H1 (cell line): Measurements from ENCODE around the gene USH1C. TPM values are rescaled to one million over a fixed set of nuclear protein-coding genes. Genes with fewer than 3 reads are reported as not detected.
A peak's percentile ranks its signal among the peaks of the same experiment; 100 is the strongest.

ENCODE experiments used
- CTCF ChIA-PET: fragments of 300-600 bp; sonication (Branson Sonifier 250); formaldehyde crosslinking; loops from one replicate; lab custom pipeline; 2021; ENCODE audit not compliant: partially characterized antibody; lab: Charles Lee
- POLR2A ChIA-PET: fragments of 300-600 bp; sonication (Branson Sonifier 250); formaldehyde crosslinking; loops from one replicate; lab custom pipeline; 2021; ENCODE audit warnings: inconsistent platforms; ENCODE audit not compliant: partially characterized antibody; lab: Charles Lee
- DNase-seq, 2 experiments: peaks; one replicate each; pipeline versions ENCODE4 v3.0.0 to v3.0.0-alpha.2; 2010 to 2022; ENCODE audit warnings: low spot score in 2 of 2, low read depth in 1 of 2, mixed read lengths in 1 of 2
- FAIRE-seq: peaks from 2 replicates; lab custom pipeline; 2011; peaks lifted over from hg19 to GRCh38; lab: Jason Lieb, UNC
- H2AFZ ChIP-seq: 2 replicates; pipeline ENCODE4 v1.8.1; 2012; ENCODE audit warnings: low read length, inconsistent platforms
- H2AK5ac ChIP-seq: 2 replicates; pipeline ENCODE4 v1.6.1; 2013; ENCODE audit warnings: low read depth, low read length
- H2BK120ac ChIP-seq: replicated peaks from 2 replicates; pipeline ENCODE3; 2013; ENCODE audit warnings: low read depth, low read length, inconsistent platforms
- H2BK12ac ChIP-seq: 2 replicates; pipeline ENCODE4 v1.6.1; 2013; ENCODE audit warnings: low read depth, low read length
- H2BK15ac ChIP-seq: 2 replicates; pipeline ENCODE4 v1.6.1; 2013; ENCODE audit warnings: low read length
- H2BK20ac ChIP-seq: 2 replicates; pipeline ENCODE4 v1.6.1; 2013; ENCODE audit warnings: low read length
- H2BK5ac ChIP-seq: 2 replicates; pipeline ENCODE4 v1.6.1; 2013; ENCODE audit warnings: low read depth, low read length
- H3K14ac ChIP-seq: 2 replicates; pipeline ENCODE4 v1.6.1; 2013; ENCODE audit warnings: inconsistent platforms; ENCODE audit not compliant: insufficient read length
- H3K18ac ChIP-seq: 2 replicates; pipeline ENCODE4 v1.6.1; 2013; ENCODE audit warnings: low read length; ENCODE audit errors: extremely low read depth
- H3K23ac ChIP-seq: 2 replicates; pipeline ENCODE4 v1.6.1; 2013; ENCODE audit warnings: inconsistent platforms; ENCODE audit not compliant: insufficient read length
- H3K23me2 ChIP-seq: 2 replicates; pipeline ENCODE4 v1.6.1; 2013; ENCODE audit warnings: low read depth, low read length
- H3K27ac ChIP-seq: 2 replicates; pipeline ENCODE4 v1.6.1; 2011; ENCODE audit warnings: low read depth, low read length, inconsistent platforms
- H3K27me3 ChIP-seq, 4 experiments: replicated peaks in 1 of 4; 1 replicate in 1 of 4; 2 replicates in 3 of 4; pipeline versions ENCODE4 v1.6.1 to v1.8.1; 2011 to 2013; ENCODE audit warnings: low read length in 3 of 4, mild to moderate bottlenecking in 3 of 4, inconsistent platforms in 2 of 4, mixed read lengths in 2 of 4, moderate library complexity in 1 of 4; ENCODE audit not compliant: control insufficient read depth in 3 of 4, insufficient read depth in 3 of 4; ENCODE audit errors: extremely low read depth in 1 of 4
- H3K36me3 ChIP-seq, 4 experiments: 2 replicates each; pipeline versions ENCODE4 v1.6.1 to v1.8.1; 2011 to 2013; ENCODE audit warnings: mild to moderate bottlenecking in 4 of 4, low read length in 3 of 4, moderate library complexity in 2 of 4, control low read depth in 1 of 4, inconsistent platforms in 1 of 4; ENCODE audit not compliant: insufficient read depth in 4 of 4, control insufficient read depth in 2 of 4
- H3K4ac ChIP-seq: replicated peaks from 2 replicates; pipeline ENCODE3; 2013; ENCODE audit warnings: low read length, low read depth, mixed read lengths, inconsistent platforms; ENCODE audit not compliant: insufficient read length
- H3K4me1 ChIP-seq, 4 experiments: replicated peaks in 1 of 4; 1 replicate in 1 of 4; 2 replicates in 3 of 4; pipeline versions ENCODE4 v1.6.1 to v1.8.1; 2011 to 2013; ENCODE audit warnings: low read length in 3 of 4, inconsistent platforms in 2 of 4, mixed read lengths in 1 of 4; ENCODE audit not compliant: insufficient read depth in 4 of 4, control insufficient read depth in 3 of 4
- H3K4me2 ChIP-seq, 2 experiments: 2 replicates each; pipeline versions ENCODE4 v1.6.1 to v1.8.1; 2011 to 2013; ENCODE audit warnings: low read depth in 2 of 2, low read length in 2 of 2, control low read depth in 1 of 2, inconsistent platforms in 1 of 2, mild to moderate bottlenecking in 1 of 2; ENCODE audit not compliant: insufficient read depth in 1 of 2
- H3K4me3 ChIP-seq, 4 experiments: fragments of 200-600, 300-600 bp in 1 of 4; sonication (generic), shearing (Covaris generic), sonication (Bioruptor Twin) in 1 of 4; 2 replicates each; pipeline versions ENCODE4 v1.5.1 to v1.8.1; 2011 to 2016; ENCODE audit warnings: low read length in 4 of 4, low read depth in 3 of 4, control low read depth in 2 of 4, inconsistent platforms in 2 of 4, mild to moderate bottlenecking in 2 of 4, mixed read lengths in 1 of 4, moderate library complexity in 1 of 4; ENCODE audit not compliant: insufficient read depth in 2 of 4; ENCODE audit errors: extremely low read depth in 1 of 4
- H3K56ac ChIP-seq: replicated peaks from 2 replicates; pipeline ENCODE3; 2013; ENCODE audit warnings: low read depth, mild to moderate bottlenecking, mixed read lengths, low read length, inconsistent platforms; ENCODE audit not compliant: insufficient read length
- H3K79me1 ChIP-seq: 2 replicates; pipeline ENCODE4 v1.6.1; 2013; ENCODE audit warnings: low read depth, low read length, control low read depth
- H3K79me2 ChIP-seq, 2 experiments: 2 replicates each; pipeline versions ENCODE4 v1.6.1 to v1.8.1; 2012 to 2013; ENCODE audit warnings: low read length in 2 of 2, mild to moderate bottlenecking in 2 of 2, inconsistent platforms in 1 of 2; ENCODE audit not compliant: insufficient read depth in 2 of 2, control insufficient read depth in 1 of 2
- H3K9ac ChIP-seq, 4 experiments: replicated peaks in 1 of 4; 1 replicate in 1 of 4; 2 replicates in 3 of 4; pipeline versions ENCODE4 v1.6.1 to v1.8.1; 2011 to 2013; ENCODE audit warnings: low read depth in 3 of 4, low read length in 3 of 4, control low read depth in 2 of 4, mild to moderate bottlenecking in 2 of 4, moderate library complexity in 2 of 4, inconsistent platforms in 1 of 4; ENCODE audit errors: extremely low read depth in 1 of 4
- H3K9me3 ChIP-seq, 2 experiments: 2 replicates each; pipeline versions ENCODE4 v1.6.1 to v1.8.1; 2012 to 2013; ENCODE audit warnings: mild to moderate bottlenecking in 2 of 2, moderate library complexity in 2 of 2, control low read depth in 1 of 2, inconsistent platforms in 1 of 2, low read depth in 1 of 2, low read length in 1 of 2, mixed read lengths in 1 of 2; ENCODE audit not compliant: insufficient read depth in 2 of 2
- H4K20me1 ChIP-seq, 2 experiments: replicated peaks in 1 of 2; 2 replicates each; pipeline versions ENCODE3 to v1.8.1; 2011 to 2013; ENCODE audit warnings: inconsistent platforms in 2 of 2, low read length in 2 of 2, mild to moderate bottlenecking in 1 of 2; ENCODE audit not compliant: insufficient read depth in 2 of 2, control insufficient read depth in 1 of 2
- H4K5ac ChIP-seq: 2 replicates; pipeline ENCODE4 v1.6.1; 2013; ENCODE audit warnings: low read length, low read depth, mixed read lengths, inconsistent platforms; ENCODE audit not compliant: insufficient read length
- H4K8ac ChIP-seq: 2 replicates; pipeline ENCODE4 v1.8.0; 2013; ENCODE audit warnings: mild to moderate bottlenecking, moderate library complexity, low read length, inconsistent platforms; ENCODE audit not compliant: insufficient read depth; ENCODE audit errors: extremely low read depth
- H4K91ac ChIP-seq: replicated peaks from 2 replicates; pipeline ENCODE3; 2013; ENCODE audit warnings: low read length, mixed read lengths, inconsistent platforms; ENCODE audit not compliant: insufficient read length
- BRCA1 ChIP-seq: IDR thresholded peaks from 2 replicates; pipeline ENCODE4 v1.6.1; 2012; ENCODE audit warnings: low read depth, low read length, improper control_type of control experiment
- RAD21 ChIP-seq, 2 experiments: IDR thresholded peaks in 1 of 2; conservative IDR thresholded peaks in 1 of 2; 2 replicates each; pipeline ENCODE4 v1.6.1; 2011; ENCODE audit warnings: low read depth in 2 of 2, low read length in 2 of 2, improper control_type of control experiment in 1 of 2, inconsistent platforms in 1 of 2, mild to moderate bottlenecking in 1 of 2, moderate library complexity in 1 of 2
- polyA plus RNA-seq, 7 experiments: library from polyadenylated mRNA; depleted of rRNA in 3 of 7; stranded (reverse) in 5 of 7; unstranded in 2 of 7; fragments of >200 nt in 5 of 7; fragments of 200-250 nt in 2 of 7; gene quantifications; 1 replicate in 5 of 7; 2 replicates in 1 of 7; 4 replicates in 1 of 7; pipeline versions ENCODE4 v1.2.1 to v1.2.3, GENCODE V29; 2011 to 2013; ENCODE audit warnings: missing spikeins in 2 of 7, mixed read lengths in 2 of 7
- total RNA-seq: library from RNA; stranded (reverse); fragmentation: NEBNext Ultra II Directional; extraction: Animal tissue kit (Norgen Biotek cat#: 25700); gene quantifications from 2 replicates; pipeline ENCODE4 v1.2.1, GENCODE V29; 2021
- TF ChIP-seq, protein P1 (sequence below), 3 experiments: IDR thresholded peaks; 1 replicate in 2 of 3; 2 replicates in 1 of 3; pipeline versions ENCODE4 v1.5.1 to v1.6.1; 2011; ENCODE audit warnings: low read length in 3 of 3, mild to moderate bottlenecking in 3 of 3, inconsistent platforms in 2 of 3, low read depth in 1 of 3, moderate library complexity in 1 of 3; ENCODE audit not compliant: insufficient read depth in 1 of 3; ENCODE audit errors: control extremely low read depth in 1 of 3

Gene USH1C
- total and polyA plus RNA-seq, 2 of the 8 experiments (the other 6 are each of a cell fraction or from before 2014, with no cell fraction given), result 1.3 to 1.6 TPM

DNA sequence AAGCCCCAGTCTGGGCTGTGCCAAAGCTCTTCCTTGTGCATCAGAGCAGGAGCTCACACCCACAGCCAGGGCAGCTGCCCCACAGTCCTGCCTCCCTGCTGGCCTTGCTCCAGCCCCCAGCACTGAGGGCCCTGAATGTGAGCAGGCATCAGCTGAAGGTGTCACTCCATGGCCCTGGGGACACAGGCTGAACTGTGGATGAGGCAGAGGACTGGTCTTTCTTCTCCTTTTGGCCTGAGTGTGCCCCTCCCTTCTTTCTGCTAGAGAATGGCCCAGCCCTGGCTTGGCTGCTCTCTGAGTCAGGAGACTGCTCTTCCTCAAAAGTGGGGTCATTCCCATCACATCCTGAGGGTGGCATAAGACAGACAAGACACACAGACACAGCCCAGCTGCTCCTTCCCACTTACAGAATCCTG, 19.0 kb upstream of the USH1C start:
- no peak for DNase-seq
- Histone ChIP-seq H3K9ac (no peak overlapping the region), H4K20me1 (peaks cover 0 to 3% of the 10 kb centered on the region in 2 experiments), H2BK120ac (no peak overlapping the region), H3K14ac (no peak overlapping the region), H4K5ac (no peak overlapping the region), H3K9me3 (no peaks in the 10 kb centered on the region), H2BK12ac (no peak overlapping the region), H2BK5ac (no peak overlapping the region), H2BK20ac (no peak overlapping the region), H3K79me1 (no peaks in the 10 kb centered on the region), H3K18ac (no peak overlapping the region), H3K27me3 (no peaks in the 10 kb centered on the region), H4K8ac (no peak overlapping the region; the same call in 1 of the 2 replicates), H3K4me2 (no peak overlapping the region), H3K56ac (no peak overlapping the region), H3K27ac (no peak overlapping the region), H2AK5ac (no peak overlapping the region), H3K23ac (no peak overlapping the region), H3K36me3 (no peaks in the 10 kb centered on the region), H3K4me1 (no peaks in the 10 kb centered on the region), H2AFZ (no peak overlapping the region), H4K91ac (no peak overlapping the region), H3K4ac (no peak overlapping the region), H2BK15ac (no peak overlapping the region), H3K23me2 (no peaks in the 10 kb centered on the region; the same call in 1 of the 2 replicates), H3K79me2 (no peaks in the 10 kb centered on the region), H3K4me3 (no peak overlapping the region)
- ChIA-PET POLR2A (interaction anchor here (1.0 kb wide), 1 partner anchor 10 kb away, joined by 3 read pairs; no protein-coding TSS in a partner anchor), CTCF (interaction anchor here (0.5 to 9.4 kb wide), 35 partner anchors 10 to 878 kb away, joined by 3 to 98 read pairs (median 3); partner anchors contain the start of genes OTOG and USH1C)
- FAIRE-seq, result peak; percentile 72
- TF ChIP-seq BRCA1 (no peak), RAD21 (IDR thresholded peaks at IDR 0.05 in 1 of 2, conservative IDR thresholded peaks at IDR 0.05 in 1 of 2; ENCODE audit: low read depth in 2 of 2, low read length in 2 of 2) (peak in 1 of 2 experiments; percentile 25; a peak in 1 of 4 replicates)
- TF ChIP-seq, protein P1, sequence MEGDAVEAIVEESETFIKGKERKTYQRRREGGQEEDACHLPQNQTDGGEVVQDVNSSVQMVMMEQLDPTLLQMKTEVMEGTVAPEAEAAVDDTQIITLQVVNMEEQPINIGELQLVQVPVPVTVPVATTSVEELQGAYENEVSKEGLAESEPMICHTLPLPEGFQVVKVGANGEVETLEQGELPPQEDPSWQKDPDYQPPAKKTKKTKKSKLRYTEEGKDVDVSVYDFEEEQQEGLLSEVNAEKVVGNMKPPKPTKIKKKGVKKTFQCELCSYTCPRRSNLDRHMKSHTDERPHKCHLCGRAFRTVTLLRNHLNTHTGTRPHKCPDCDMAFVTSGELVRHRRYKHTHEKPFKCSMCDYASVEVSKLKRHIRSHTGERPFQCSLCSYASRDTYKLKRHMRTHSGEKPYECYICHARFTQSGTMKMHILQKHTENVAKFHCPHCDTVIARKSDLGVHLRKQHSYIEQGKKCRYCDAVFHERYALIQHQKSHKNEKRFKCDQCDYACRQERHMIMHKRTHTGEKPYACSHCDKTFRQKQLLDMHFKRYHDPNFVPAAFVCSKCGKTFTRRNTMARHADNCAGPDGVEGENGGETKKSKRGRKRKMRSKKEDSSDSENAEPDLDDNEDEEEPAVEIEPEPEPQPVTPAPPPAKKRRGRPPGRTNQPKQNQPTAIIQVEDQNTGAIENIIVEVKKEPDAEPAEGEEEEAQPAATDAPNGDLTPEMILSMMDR (IDR thresholded peaks at IDR 0.05; ENCODE audit: control extremely low read depth in 1 of 3, insufficient read depth in 1 of 3, low read depth in 1 of 3, low read length in 3 of 3), result peak; percentile 12 to 56 (median 30)
